T-helper 1 cell (primary cell): ENCODE measurements around the gene WDR7.
A peak's percentile ranks its signal among the peaks of the same experiment; 100 is the strongest.

ENCODE experiments used
- DNase-seq, 5 donors: peaks; one replicate each; pipeline ENCODE4 v3.0.0-alpha.2; 2012 to 2020

The WDR7 gene

GRCh38 chr18:56723706-56724105 is 72.5 kb downstream of the WDR7 start:
- DNase-seq = no peak

- no peak for DNase-seq
Observed at GRCh38 chr18:56726906-56727305, 75.7 kb downstream of the WDR7 start.

- no peak for DNase-seq
Observed at GRCh38 chr18:56727399-56727798, 76.2 kb downstream of the WDR7 start.

GRCh38 chr18:56728741-56729140 is 77.6 kb downstream of the WDR7 start:
- no peak for DNase-seq

GRCh38 chr18:56738184-56738583 is 87.0 kb downstream of the WDR7 start:
- DNase-seq = no peak

GRCh38 chr18:56739731-56740130 is 88.6 kb downstream of the WDR7 start:
- DNase-seq = no peak

- DNase-seq = no peak
Observed at GRCh38 chr18:56740645-56741044, 89.5 kb downstream of the WDR7 start.

- no peak for DNase-seq
Observed at GRCh38 chr18:56741685-56742084, 90.5 kb downstream of the WDR7 start.

GRCh38 chr18:56743115-56743514 is 92.0 kb downstream of the WDR7 start:
- no peak for DNase-seq

- DNase-seq = peak in 1 of 5 donors; percentile 6
Observed at GRCh38 chr18:56747032-56747658, 96.0 kb downstream of the WDR7 start.

- no peak for DNase-seq
Observed at GRCh38 chr18:56747857-56748256, 96.7 kb downstream of the WDR7 start.

- peak in 2 of 5 donors; percentile 11 to 13 for DNase-seq
Observed at GRCh38 chr18:56748698-56749268, 97.6 kb downstream of the WDR7 start.

GRCh38 chr18:56756966-56757365 is 105.8 kb downstream of the WDR7 start:
- DNase-seq = no peak

- no peak for DNase-seq
Observed at GRCh38 chr18:56770097-56770496, 118.9 kb downstream of the WDR7 start.

GRCh38 chr18:56770873-56771272 is 119.7 kb downstream of the WDR7 start:
- no peak for DNase-seq

- DNase-seq = no peak
Observed at GRCh38 chr18:56775701-56776100, 124.5 kb downstream of the WDR7 start.

- DNase-seq = no peak
Observed at GRCh38 chr18:56787390-56787789, 136.2 kb downstream of the WDR7 start.

- DNase-seq = peak in 1 of 5 donors; percentile 8
Observed at GRCh38 chr18:56789004-56789888, 138.1 kb downstream of the WDR7 start.

- no peak for DNase-seq
Observed at GRCh38 chr18:56789889-56790180, 138.7 kb downstream of the WDR7 start.

GRCh38 chr18:56795381-56795780 is 144.2 kb downstream of the WDR7 start:
- DNase-seq = no peak

- no peak for DNase-seq
Observed at GRCh38 chr18:56799756-56800155, 148.6 kb downstream of the WDR7 start.

- DNase-seq = no peak
Observed at GRCh38 chr18:56803051-56803450, 151.9 kb downstream of the WDR7 start.

- DNase-seq = no peak
Observed at GRCh38 chr18:56804395-56804794, 153.2 kb downstream of the WDR7 start.

- no peak for DNase-seq
Observed at GRCh38 chr18:56807901-56808300, 156.7 kb downstream of the WDR7 start.
